MM.1S (cell line): ENCODE measurements around the gene AMOTL1.

Experiments used
- EZH2 ChIP-seq: fragments of 300-600 bp; sonication (generic); optimal IDR thresholded peaks from 2 replicates; pipeline ENCODE3; 2017; ENCODE audit warnings: low read depth, mild to moderate bottlenecking, antibody characterized with exemption, low read length, mixed read lengths
- EZH2phosphoT487 ChIP-seq: fragments of 300-600 bp; sonication (generic); IDR thresholded peaks from 2 replicates; pipeline ENCODE4 v1.6.1; 2018; ENCODE audit warnings: antibody characterized with exemption, low read length
- TF ChIP-seq, protein P1 (sequence below): fragments of 300-600 bp; sonication (generic); IDR thresholded peaks from 2 replicates; pipeline ENCODE4 v1.5.1; 2016; ENCODE audit warnings: antibody characterized with exemption, low read length, mixed read lengths

DNA sequence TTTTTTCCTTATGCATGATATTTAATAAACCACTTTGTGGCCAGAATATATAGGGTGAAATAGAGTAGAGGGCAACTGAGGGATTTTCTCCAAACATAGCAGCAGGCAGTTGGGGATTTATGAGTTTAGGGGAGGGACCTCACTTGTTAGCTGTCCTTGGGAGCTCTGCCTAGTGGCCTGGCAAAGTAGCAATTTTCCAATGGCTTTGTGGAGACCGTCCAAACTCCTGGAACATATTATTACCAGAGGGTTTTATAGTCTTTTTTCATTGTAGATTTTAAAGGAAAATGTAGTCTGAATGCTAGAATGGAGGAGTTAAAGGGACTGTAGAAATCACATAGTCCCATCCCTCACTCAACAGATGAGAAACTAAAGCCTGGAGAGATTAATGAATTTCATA is 32.3 kb downstream of the AMOTL1 start:
- TF ChIP-seq EZH2phosphoT487 (no peak), EZH2 (no peak)
- TF ChIP-seq, protein P1, sequence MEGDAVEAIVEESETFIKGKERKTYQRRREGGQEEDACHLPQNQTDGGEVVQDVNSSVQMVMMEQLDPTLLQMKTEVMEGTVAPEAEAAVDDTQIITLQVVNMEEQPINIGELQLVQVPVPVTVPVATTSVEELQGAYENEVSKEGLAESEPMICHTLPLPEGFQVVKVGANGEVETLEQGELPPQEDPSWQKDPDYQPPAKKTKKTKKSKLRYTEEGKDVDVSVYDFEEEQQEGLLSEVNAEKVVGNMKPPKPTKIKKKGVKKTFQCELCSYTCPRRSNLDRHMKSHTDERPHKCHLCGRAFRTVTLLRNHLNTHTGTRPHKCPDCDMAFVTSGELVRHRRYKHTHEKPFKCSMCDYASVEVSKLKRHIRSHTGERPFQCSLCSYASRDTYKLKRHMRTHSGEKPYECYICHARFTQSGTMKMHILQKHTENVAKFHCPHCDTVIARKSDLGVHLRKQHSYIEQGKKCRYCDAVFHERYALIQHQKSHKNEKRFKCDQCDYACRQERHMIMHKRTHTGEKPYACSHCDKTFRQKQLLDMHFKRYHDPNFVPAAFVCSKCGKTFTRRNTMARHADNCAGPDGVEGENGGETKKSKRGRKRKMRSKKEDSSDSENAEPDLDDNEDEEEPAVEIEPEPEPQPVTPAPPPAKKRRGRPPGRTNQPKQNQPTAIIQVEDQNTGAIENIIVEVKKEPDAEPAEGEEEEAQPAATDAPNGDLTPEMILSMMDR: no peak
